Right lobe of liver (tissue), 6 donors: ENCODE measurements around the gene HOXA11. TPM values are rescaled to one million over a fixed set of nuclear protein-coding genes. Genes with fewer than 3 reads are reported as not detected.

ENCODE experiments used
- ATAC-seq, 4 donors: fragments of 200-7000 bp; cut with Tn5 transposase; one replicate each; pipeline ENCODE4 v1.9.1; 2020; ENCODE audit warnings: mild to moderate bottlenecking in 4 of 4, moderate library complexity in 4 of 4
- DNase-seq, 3 donors: peaks; one replicate each; pipeline ENCODE4 v3.0.0-alpha.2; 2020
- H3K27ac ChIP-seq, 3 donors: fragments of 200-600 bp; one replicate each; pipeline ENCODE4 v1.8.0; 2022
- H3K27me3 ChIP-seq, 2 donors: fragments of 200-600 bp; one replicate each; pipeline ENCODE4 v1.8.0; 2022
- H3K36me3 ChIP-seq, 4 donors: fragments of 200-600 bp; sonication (generic) in 1 of 4; one replicate each; pipeline versions ENCODE4 v1.5.1 to v1.8.0; 2017 to 2022; ENCODE audit warnings: control low read depth in 1 of 4
- H3K4me1 ChIP-seq, 4 donors: fragments of 200-600 bp; sonication (generic) in 1 of 4; one replicate each; pipeline versions ENCODE4 v1.5.1 to v1.8.0; 2017 to 2022; ENCODE audit warnings: control low read depth in 1 of 4
- H3K4me3 ChIP-seq, 3 donors: fragments of 200-600 bp; one replicate each; pipeline ENCODE4 v1.8.0; 2022
- H3K9me3 ChIP-seq, 4 donors: fragments of 200-600 bp; sonication (generic) in 1 of 4; one replicate each; pipeline versions ENCODE4 v1.5.1 to v1.8.0; 2017 to 2022; ENCODE audit warnings: control low read depth in 1 of 4
- CTCF ChIP-seq, 4 donors: fragments of 200-600 bp in 3 of 4; fragments of 450-650 bp in 1 of 4; IDR thresholded peaks; one replicate each; pipeline versions ENCODE4 v1.5.1 to v1.8.0; 2016 to 2022; ENCODE audit warnings: antibody characterized with exemption in 4 of 4, mild to moderate bottlenecking in 2 of 4
- POLR2A ChIP-seq: fragments of 450-650 bp; IDR thresholded peaks from one replicate; pipeline ENCODE4 v1.6.1; 2017; ENCODE audit warnings: antibody characterized with exemption, mild to moderate bottlenecking
- WGBS: methylation state at CpG from one replicate; pipeline ENCODE4 v1.1.6; 2018; ENCODE audit warnings: low coverage, low lambda C conversion rate; ENCODE audit not compliant: insufficient coverage; ENCODE audit errors: missing lambda C conversion rate; 5-methylcytosine and 5-hydroxymethylcytosine counted together
- intact Hi-C, 2 donors: fragments of 100-400 bp; cut with DNase I; formaldehyde crosslinking; loops; one replicate each; pipeline versions ENCODE4 v1.11.2 to v1.14.1; 2022
- total RNA-seq, 6 experiments: library from RNA; depleted of rRNA in 2 of 6; stranded (reverse); fragments of >200 nt in 2 of 6; fragmentation: NEBNext Ultra II Directional in 3 of 6; extraction: Animal tissue kit (Norgen Biotek cat#: 25700) in 3 of 6; gene quantifications; one replicate each; pipeline versions ENCODE4 v1.1.0 to v1.2.4, GENCODE V29; 2016 to 2023
- donor health status: DM: no; HTN: yes; CAD: no.
- donor health status: DM: no; HTN: no; CAD: no.
- donor health status: DM: no; HTN: no; CAD: no.
- donor health status: DM: no; HTN: yes; CAD: no.
- donor health status: DM: no; HTN: yes; CAD: no.

The HOXA11 gene
- total RNA-seq, 6 experiments from 2014 or later, result not detected

GRCh38 chr7:27208998-27209397 is 24.0 kb upstream of the HOXA11 start:
- peaks cover 25 to 47% of the 10 kb centered on the region in 2 donors for H3K27me3 ChIP-seq
- 80% methylated on average over 1 of the region's 4 CpGs for WGBS
- H3K27ac ChIP-seq, result no peak overlapping the region
- ATAC-seq, result no peak
- H3K4me3 ChIP-seq, result no peak overlapping the region
- DNase-seq, result no peak
- no peaks in the 10 kb centered on the region for H3K9me3 ChIP-seq
- TF ChIP-seq CTCF (IDR thresholded peaks at IDR 0.05) (no peak), POLR2A (no peak)
- no peaks in the 10 kb centered on the region for H3K36me3 ChIP-seq
- H3K4me1 ChIP-seq, result peaks cover 0 to 20% (median 3%) of the 10 kb centered on the region in 4 donors
- intact Hi-C loops, result loop anchor here in 1 of 2 donors (10.0 kb wide), 1 partner anchor 816 kb away; no protein-coding TSS in a partner anchor

- ATAC-seq, result no peak
- intact Hi-C loops, result loop anchor here in 1 of 2 donors (10.0 kb wide), 1 partner anchor 817 kb away; no protein-coding TSS in a partner anchor
Observed at GRCh38 chr7:27207348-27207985, 22.4 kb upstream of the HOXA11 start.

GRCh38 chr7:27205325-27206280 is 20.6 kb upstream of the HOXA11 start:
- WGBS, result 11% methylated on average over 48 of the region's 52 CpGs

More at GRCh38 chr7:27207348-27207985, 22.4 kb upstream of the HOXA11 start:
- H3K27me3 ChIP-seq, result peaks cover 26 to 44% of the 10 kb centered on the region in 2 donors
- H3K4me1 ChIP-seq, result peaks cover 0 to 14% (median 3%) of the 10 kb centered on the region in 4 donors
- no peaks in the 10 kb centered on the region for H3K36me3 ChIP-seq
- 32% methylated on average over 6 of the region's 7 CpGs for WGBS
- no peak overlapping the region for H3K4me3 ChIP-seq
- no peaks in the 10 kb centered on the region for H3K9me3 ChIP-seq
- no peak for DNase-seq
- no peak overlapping the region for H3K27ac ChIP-seq
- no peak for TF ChIP-seq CTCF (IDR thresholded peaks at IDR 0.05)

More at GRCh38 chr7:27205325-27206280, 20.6 kb upstream of the HOXA11 start:
- ATAC-seq, result no peak
- peaks cover 33 to 51% of the 10 kb centered on the region in 2 donors for H3K27me3 ChIP-seq
- no peaks in the 10 kb centered on the region for H3K36me3 ChIP-seq
- H3K9me3 ChIP-seq, result no peaks in the 10 kb centered on the region
- peak in 1 of 3 donors; percentile 14 for DNase-seq
- H3K27ac ChIP-seq, result no peak overlapping the region
- TF ChIP-seq POLR2A (no peak), CTCF (IDR thresholded peaks at IDR 0.05) (no peak)
- no peak overlapping the region for H3K4me3 ChIP-seq
- H3K4me1 ChIP-seq, result peaks cover 0 to 20% (median 5%) of the 10 kb centered on the region in 4 donors
- intact Hi-C loops, result loop anchor here in 1 of 2 donors (10.0 kb wide), 1 partner anchor 819 kb away; no protein-coding TSS in a partner anchor
